ENCODE results near the gene NAPB.

The NAPB gene

DNA sequence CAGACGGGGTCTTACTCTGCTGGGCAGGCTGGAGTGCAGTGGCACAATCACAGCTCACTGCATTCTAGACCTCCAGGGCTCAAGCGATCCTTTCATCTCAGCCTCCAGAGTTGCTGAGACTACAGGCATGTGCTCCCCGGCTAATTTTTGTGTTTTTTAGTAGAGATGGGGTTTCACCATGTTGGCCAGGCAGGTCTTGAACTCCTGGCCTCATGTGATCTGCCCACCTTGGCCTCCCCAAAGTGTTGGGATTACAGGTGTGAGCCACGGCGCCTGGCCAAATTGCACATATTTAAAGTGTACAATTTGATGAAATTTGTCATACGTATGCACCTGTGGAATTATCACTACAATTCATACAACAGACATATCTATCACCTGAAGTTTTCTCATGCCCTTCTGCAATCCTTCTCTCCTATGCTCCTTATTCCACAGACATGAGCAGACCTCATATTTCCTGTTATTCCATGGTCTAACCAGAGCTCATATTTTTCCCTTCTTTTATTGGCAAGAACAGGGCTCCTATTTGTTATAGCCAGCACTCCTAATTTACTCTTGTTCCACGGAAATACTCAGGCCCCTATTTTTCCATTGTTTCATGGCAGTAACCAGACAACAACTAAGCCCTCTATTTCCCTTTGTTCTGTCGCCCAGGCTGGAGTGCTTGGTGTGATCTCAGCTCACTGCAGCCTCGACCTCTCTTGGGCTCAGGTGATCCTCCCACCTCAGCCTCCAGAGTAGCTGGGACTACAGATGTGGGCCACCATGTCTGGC lies 16.0 kb upstream of the NAPB start:
- DNase-seq = no peak

DNA sequence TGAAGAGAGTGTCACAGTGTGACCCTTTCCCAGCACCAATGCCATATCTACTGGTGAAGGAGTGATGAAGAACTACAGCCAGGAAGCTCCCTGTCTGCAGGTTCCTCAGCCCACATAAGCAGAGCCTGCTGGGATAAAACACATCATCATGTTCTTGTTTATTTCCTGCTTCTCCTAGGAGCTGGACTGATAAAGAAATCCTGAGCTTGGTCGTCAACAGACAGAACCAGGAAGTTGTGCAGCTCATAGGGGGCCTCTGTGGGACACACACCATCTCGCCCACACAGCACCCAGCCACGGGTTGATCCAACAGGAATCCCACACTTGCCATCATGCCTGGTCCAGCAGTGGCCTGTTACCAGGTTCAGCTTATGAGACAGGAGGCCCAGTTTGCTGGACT lies 15.4 kb upstream of the NAPB start:
- DNase-seq = no peak

DNA sequence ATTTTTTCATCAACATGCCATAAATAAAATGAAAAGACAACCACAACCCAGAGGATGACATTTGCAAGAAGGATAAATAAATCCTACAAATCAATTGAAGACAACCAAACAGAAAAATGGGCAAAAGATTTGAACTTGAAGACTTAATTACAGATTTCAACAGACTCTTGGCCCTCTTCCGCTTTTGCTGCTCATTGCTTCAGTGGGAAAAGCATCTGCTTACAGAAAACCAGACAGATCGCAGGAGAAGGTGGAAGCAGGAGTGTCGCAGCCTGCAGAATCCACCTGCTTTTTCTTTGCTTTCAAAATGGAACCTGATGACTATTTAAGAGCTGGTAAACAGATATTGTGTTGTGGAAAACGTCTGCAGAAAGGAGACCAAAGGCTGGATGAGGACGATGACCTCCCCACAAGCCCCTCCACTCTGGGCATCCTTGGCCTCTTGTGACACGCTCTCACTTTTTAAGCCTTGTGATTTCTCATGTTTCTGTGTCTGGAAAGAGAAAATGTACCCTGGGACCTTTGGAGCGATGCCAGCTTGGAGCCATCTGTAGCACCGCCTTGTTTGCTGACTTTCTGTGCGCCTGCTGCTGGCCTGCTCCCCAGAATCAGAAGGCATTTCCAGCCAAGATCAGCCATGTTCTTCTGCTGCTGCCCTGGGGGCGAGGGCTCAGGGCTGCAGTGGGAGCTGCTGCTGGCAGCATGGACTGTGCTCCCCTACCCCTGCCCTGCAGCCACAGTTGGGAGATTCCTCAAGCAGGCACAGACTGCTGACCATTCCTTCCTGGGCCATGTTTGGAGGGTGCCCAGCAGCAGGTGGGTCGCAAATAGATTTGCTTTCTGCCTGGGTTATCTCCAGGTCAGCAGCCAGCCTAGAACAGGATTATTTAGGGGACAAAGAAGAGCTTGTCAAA lies 14.6 kb upstream of the NAPB start:
- DNase-seq = peak; percentile 76 to 92

DNA sequence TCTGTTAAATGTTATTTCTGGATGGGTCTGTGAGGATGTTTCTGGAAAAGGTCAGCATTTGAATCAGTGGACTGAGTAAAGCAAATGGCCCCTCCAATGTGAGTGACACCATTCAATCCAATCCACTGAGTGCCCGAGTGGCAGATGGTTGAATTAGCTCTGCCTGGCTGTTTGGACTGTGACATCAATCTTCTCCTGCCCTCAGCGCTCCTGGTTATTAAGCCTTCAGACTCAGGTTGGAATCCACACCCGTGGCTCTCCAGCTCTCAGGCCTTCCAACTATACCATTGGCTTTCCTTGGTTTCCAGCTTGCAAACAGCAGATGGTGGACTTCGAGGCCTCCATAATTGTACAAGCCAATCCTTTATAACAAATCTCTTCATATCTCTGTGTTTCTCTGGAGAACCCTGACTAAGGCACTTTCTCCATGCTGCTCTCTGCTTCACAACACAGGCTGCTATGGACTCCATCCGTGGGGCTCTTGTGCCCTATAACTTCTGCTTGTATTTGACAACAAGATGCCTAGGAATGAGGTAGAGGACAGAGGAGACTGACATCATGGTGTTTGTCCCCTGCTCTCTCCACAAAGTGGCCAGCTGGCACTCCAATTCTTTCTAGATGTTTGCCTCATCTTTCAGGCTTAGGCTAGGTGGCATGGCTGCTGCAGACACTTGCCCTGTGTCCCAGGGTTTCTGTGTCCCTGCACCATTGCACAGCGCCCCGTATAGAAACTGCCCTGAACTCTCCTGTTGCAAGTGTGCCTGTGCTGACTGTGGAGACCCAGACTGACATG lies 13.4 kb upstream of the NAPB start:
- peak in 1 of 2 experiments; percentile 69 for DNase-seq

DNA sequence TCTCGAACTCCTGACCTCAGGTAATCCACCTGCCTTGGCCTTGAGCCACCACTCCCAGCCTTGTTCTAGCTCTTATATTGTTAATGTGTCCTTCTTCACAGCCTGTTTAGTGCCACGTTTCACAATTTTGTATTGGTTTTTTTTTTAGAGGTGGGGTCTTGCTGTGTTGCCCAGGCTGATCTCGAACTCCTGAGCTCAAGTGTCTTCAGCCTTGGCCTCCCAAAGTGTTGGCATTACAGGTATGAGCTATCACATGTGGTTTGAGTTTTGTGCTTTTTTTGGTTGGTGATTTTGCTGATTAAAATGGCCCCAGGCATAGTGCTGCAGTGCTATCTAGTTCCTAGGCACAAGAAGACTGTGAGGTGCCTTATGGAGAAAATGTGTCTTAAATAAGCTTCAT lies 12.3 kb upstream of the NAPB start:
- no peak for DNase-seq

DNA sequence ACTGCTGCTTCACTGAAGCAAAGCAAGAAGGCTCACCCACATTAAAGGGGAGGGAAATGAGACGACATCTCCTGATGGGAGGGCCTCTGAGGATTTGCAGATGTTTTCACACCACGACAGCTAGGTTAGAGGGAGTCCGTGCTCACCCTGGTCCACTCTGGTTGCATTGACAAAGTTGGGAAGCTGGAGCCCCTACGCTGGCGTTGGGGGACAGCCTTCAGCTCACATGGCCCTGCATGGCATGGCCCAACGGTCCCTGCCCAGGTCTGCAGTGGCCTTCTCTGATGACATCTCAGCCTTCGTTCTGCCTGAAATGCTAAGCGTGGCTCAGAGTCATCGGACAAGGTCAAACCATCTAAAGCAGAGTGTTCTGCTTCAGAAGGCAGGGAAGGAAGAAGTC lies 3.8 kb upstream of the NAPB start:
- no peak for DNase-seq

DNA sequence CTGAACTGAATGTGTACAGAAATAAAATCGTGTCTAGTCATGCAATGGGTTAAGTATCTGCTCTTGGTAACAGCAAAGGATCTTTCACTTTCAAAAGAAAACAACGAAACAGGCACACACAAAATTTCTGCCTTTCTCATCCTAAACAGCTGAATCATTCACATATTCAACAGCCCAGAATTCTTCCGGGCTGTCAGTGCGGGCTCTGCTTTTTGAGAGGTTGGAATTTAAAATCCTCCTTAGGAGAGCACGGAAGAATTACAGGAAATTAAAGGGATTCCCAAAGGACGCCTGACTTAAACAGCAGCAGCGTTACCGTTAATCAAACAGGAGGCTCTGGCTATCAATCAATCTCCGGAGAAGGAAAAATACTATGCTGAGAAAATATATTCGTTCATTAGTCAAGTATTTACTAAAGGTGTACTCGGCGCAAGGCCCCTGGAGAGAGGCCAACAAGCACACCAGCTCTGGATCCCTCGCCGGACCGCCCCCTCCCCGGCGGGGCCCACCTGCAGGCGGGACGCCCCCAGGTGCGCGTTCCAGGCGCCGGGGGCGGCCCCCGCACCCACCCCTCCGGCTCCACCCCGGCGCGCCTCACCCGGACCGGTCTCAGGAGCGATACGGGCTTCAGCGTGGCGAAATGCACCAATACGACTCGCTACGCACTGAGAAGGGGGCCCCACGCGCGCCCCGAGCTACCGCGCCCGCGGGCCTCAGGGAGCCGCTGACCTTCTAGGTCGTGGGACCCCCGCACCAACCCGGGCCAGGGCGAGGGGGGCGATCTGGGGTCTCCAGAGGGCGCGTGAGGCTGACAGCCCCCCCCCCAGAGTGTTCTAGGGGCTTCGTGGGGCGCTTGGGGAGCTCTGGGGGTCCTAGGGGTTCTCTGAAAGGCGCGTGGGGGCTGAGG lies 1.0 kb downstream of the NAPB start:
- DNase-seq = no peak

DNA sequence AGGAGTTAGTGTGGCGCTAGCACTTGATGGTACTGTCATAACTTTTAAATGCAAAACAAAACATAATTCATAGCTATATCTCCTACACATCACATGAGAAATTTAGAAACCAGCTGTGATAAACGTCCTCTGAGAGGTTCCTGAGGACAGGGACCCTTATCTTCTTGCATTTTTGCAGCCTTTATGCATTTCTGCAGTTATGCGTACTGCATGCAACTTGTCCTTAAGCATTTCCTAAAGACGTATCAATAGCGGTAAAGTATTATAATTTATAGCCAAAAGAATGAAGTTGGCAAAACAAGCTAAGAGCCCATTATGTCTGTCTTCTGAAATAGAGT lies 1.7 kb downstream of the NAPB start:
- no peak for DNase-seq

DNA sequence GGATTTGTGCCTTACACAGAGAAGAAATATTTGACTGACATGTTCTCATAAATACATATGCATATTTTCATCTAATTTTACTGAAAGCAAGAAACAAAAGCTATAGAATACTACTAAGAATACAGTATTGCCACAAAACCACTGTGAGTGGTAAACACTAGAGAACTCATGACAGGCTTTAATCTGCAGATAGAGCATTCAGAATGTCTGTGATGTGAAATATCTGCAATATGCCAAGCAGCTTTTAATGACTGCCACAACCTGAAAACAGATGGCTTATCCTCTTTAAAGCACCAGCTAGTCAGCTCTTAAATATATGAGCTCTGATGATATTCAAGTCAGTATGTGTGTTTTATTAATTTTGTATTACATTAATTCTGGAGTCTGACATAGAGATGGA lies 3.4 kb downstream of the NAPB start:
- DNase-seq = no peak

DNA sequence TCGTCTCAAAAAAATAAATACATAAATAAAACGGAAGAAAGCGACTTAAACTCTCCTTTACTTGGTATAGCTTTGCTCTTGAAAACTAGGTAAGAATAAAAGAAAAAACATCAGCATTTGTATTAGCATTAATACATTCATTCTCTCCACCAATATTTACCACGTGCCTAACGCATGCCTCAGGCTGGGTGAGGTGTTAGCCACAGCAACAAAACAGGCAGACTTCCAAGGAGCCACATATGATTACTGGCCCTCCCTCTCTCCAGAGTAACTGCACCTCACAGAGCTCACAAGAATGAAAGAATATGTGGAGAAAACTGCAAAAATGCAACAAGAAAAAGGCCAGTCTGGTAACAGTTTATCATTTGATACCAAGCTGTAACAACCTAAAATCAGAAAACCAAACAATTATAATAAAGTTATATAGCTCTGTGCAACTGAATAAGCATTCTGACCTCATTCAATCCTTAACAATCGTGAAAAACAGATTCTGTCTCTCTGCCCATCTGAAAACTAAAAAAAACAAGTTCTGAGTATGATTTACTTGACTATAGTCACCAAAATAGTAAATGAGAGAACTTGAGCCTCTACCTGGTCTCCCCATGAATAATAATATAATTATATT lies 5.2 kb downstream of the NAPB start:
- no peak for DNase-seq

DNA sequence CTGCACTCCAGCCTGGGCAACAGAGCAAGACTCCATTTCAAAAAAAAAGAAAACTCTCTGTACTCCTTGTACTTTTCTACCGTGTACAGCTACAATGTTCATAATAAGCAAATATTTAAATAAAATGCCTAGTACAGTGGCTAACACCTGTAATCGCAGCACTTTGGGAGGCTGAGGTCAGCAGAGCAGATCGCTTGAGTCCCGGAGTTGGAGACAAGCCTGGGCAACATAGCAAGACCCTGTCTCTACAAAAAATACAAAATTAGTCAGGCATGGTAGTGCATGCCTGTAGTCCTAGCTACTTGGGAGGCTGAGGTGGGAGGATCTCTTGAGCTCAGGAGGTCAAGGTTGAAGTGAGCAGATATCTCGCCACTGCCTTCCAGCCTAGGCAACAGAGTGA lies 5.7 kb downstream of the NAPB start:
- DNase-seq = no peak

DNA sequence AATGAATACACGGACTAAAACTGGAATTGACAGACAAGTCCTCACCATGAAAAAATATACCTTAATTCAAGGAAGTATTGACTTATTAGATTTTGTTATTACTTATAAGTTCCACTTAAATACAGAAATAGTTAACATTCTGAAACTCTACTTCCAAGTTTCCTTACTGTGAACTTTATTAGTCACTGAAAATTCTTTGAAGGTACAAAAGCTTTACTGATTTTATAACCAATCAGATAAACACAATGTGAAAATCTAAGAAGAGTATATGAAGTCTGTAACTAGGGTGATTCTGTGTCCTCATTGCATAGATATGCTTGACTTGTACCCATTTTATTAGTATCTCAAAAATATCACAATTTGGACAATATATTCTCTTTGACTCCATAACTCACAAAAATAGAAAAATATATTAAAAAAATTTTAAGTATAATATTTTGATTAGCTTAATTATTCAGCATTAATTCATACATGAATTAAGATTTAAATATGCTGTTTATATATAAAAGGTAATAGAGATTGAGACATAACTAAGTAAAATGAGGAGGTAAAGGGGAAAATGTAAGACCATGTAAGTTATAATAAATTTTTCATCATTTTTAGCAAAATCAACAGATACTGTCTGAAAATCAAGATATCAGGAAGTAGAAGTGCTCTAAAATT lies 6.6 kb downstream of the NAPB start:
- no peak for DNase-seq

DNA sequence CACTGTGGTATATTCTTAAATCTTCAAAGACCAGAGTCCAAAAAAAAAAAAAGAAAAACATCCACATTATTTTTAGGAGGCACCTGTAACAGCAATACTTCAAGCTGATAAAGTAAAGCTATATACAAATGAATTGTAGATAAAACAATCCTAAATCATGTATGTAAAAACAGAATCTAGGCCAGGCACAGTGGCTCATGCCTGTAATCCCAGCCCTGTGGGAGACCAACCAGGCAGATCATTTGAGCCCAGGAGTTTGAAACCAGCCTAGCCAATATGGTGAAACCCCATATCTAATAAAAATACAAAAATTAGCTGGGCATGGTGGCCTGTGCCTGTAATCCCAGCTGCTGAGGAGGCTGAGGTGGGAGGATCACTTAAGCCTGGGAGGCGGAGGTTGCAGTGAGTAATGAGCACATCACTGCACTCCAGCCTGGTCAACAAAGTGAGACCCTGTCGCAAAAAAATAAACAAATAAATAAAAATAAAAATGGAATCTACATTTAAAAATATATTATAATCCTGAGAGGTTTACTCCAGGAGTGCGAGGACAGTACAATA lies 7.3 kb downstream of the NAPB start:
- DNase-seq = no peak

DNA sequence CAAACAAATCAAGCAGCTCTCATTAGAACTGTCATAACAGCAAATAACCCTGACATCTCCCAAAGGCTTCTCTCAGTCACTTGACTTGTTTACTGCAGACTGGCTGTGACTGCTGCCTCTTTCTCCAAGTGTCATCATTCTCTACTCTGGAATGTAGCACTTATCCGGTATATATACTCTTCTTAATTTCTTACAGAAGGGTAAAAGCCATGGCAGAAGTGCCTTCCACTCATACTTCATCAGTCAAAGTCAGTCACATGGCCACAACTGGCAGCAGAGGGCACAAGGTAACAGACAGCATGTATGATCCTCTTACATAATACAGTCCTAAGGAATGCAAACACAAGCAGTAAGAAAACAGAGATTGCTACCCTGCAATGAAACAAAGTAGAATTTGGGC lies 9.3 kb downstream of the NAPB start:
- no peak for DNase-seq

DNA sequence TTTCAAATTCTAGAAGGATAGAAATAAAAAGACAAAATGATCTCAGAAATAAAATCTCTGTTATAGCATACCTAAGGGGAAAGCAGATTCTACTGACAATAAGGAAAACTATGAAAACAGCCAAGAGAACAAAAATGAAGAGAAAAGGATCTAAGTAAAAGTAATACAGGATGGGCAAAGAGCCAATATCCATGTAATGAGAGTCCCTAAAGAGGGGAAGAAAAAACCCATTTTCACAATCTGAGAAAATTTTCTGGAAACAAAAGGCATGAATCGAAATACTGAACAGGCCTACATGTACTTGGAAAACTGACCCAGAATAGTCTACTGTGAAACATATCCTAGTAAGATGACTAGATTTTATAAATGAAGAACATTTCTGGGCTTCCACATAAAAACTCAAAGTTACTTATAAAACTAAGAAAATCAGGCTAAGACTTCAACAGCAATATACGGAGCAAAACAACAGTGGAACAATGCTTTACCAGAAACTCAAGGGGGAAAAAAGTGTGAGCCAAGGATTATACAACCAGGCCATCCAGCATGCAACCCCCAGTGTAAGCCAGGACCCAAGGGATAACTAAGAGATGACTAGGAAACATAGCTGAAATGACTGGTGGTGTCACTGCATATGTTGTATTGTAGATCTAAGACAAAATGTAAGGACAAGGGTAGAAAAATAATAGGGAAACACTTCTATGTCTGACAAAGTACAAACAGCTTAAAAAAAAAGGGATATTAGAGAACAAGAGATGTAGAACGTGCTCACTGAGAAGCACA lies 10.2 kb downstream of the NAPB start:
- DNase-seq = no peak

DNA sequence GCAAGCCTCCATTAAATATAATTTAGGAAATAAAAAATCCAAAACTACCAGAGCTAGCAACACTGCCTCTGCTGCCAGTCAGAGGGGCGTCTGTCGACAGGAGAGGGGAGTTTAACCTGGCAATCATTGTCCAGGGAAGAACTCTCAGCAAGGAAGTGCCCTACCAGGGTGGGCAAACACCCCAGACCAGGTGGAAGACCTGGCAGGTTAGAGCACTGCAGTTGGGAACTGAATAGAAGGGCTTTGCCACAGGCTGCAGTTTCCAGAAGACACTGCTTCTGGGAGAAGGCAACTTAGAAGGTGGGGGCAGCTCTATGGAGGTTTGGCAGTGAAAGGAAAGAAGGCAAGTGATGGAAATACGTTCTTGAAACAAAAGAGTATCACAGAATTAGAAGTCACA lies 11.5 kb downstream of the NAPB start:
- DNase-seq = no peak

DNA sequence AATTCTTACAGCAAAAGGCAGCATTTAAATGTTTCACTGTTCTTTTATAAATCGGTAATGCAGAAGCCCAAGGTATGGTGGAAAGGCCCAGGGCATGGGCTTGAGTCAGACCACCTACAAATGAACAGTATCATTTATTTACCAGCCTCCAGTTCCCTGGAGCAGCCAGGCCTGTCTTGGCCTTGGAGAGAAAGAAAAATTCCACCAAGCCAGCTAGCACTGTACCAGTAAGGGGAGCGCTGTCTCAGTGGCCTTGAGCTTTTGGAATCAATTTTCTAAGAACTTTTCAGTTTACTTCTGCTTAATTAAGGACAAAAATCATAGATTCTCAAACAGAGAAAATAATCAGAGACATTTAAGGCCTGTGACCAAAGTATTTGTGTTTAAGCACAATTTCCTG lies 12.3 kb downstream of the NAPB start:
- DNase-seq = no peak

DNA sequence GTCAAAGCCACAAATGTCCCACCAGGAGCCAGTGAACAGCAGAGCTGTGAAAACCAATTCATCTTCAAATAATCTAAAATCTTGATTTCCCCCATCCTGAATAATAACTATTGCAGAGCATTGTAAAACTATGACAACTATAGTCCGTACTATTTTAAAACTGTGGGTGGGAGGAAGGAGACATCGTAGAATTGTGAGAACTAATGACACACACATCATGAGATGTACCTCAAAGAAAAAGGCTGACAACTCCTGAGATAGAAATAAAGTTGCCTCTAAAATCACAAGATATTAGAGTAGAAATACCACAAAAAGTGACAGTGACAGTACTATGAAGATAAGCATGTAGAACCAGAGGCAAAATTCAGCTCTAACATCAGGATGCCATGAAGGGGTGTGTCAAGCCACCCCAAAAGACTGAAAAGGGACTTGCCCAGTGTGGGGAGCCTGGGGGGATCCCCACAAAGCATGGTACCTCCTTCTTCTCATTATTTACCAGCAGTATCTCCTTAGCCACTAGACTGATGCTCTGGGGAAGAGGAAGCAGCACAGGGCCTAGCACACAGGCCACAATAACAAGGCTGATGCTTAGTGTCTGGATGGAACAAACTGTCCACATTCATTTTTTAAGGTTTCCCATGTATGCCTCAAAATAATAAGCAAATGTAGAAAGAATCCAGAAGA lies 13.4 kb downstream of the NAPB start:
- DNase-seq = no peak

DNA sequence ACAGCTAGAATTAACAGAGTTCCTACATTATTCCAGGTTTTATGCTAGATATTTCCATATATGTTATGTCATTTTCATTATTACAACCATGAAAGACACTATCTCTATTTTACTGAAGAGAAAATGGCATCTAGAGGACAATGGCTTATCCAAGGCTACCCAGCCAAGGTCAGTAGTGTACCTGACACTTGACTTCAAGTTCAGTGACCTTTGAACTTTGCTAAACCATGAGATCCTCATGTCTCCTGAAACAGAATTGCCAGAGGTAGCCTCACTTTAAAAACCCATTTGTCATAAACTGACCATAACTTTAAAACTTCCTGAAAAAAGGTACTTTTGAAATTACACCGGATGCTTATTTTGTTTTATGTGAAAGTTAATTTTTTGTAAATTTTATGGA lies 14.4 kb downstream of the NAPB start:
- DNase-seq = no peak

DNA sequence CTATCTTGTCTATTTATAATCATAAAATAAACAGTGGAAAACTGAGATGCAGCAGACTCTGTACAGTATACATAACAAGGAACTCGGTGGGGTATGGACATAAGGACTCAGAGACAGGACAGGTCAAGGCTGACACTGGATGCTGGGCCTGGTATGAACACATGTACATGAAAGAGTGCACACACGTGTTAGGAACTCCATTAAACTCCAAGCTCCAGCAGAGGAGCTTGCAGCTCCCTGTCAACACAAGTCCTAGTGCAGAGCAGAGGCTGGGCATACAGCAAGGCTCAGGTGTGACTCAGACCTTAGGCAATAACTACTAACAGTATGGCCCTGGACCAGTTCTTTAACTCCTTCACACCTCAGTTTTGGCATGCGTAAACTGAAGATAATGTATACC lies 17.1 kb downstream of the NAPB start:
- no peak for DNase-seq

Measured in NCI-H446 (cell line).